MM.1S (cell line): ENCODE results near the gene FGGY.
A peak's percentile ranks its signal among the peaks of the same experiment; 100 is the strongest.

Experiments
- DNase-seq: peaks from one replicate; pipeline ENCODE4 v3.0.0-alpha.2; 2015
- H2AFZ ChIP-seq: fragments of 300-600 bp; sonication (generic); 2 replicates; pipeline ENCODE4 v1.6.0; 2016; ENCODE audit warnings: antibody characterized with exemption, low read length
- H3F3A ChIP-seq: fragments of 300-600 bp; sonication (generic); 2 replicates; pipeline ENCODE4 v1.6.1; 2016; ENCODE audit warnings: mild to moderate bottlenecking, antibody characterized with exemption, low read length, moderate library complexity, mixed read lengths; ENCODE audit not compliant: insufficient read depth
- H3K27ac ChIP-seq: fragments of 300-600 bp; sonication (generic); 2 replicates; pipeline ENCODE4 v1.5.1; 2016; ENCODE audit warnings: mild to moderate bottlenecking, low read length
- H3K27me3 ChIP-seq: fragments of 300-600 bp; sonication (generic); replicated peaks from 2 replicates; pipeline ENCODE4 v1.6.0; 2016; ENCODE audit warnings: low read length; ENCODE audit not compliant: insufficient read depth
- H3K36me3 ChIP-seq: fragments of 300-600 bp; sonication (generic); replicated peaks from 2 replicates; pipeline ENCODE4 v1.6.1; 2016; ENCODE audit warnings: mild to moderate bottlenecking, low read length, mixed read lengths; ENCODE audit not compliant: insufficient read depth
- H3K4me1 ChIP-seq: fragments of 300-600 bp; sonication (generic); 2 replicates; pipeline ENCODE4 v1.6.1; 2016; ENCODE audit warnings: low read length, mixed read lengths
- H3K4me2 ChIP-seq: fragments of 300-600 bp; sonication (generic); 2 replicates; pipeline ENCODE4 v1.6.0; 2016; ENCODE audit warnings: low read depth, low read length
- H3K4me3 ChIP-seq: fragments of 300-600 bp; sonication (generic); 2 replicates; pipeline ENCODE4 v1.5.1; 2016; ENCODE audit warnings: low read length, mixed read lengths
- H3K79me2 ChIP-seq: fragments of 300-600 bp; sonication (generic); 2 replicates; pipeline ENCODE4 v1.6.1; 2016; ENCODE audit warnings: mixed run types, low read length, mixed read lengths
- H3K9ac ChIP-seq: fragments of 300-600 bp; sonication (generic); 2 replicates; pipeline ENCODE4 v1.6.1; 2016; ENCODE audit warnings: low read length, mixed read lengths
- H3K9me2 ChIP-seq: fragments of 300-600 bp; sonication (generic); replicated peaks from 2 replicates; pipeline ENCODE4 v1.6.1; 2016; ENCODE audit warnings: mild to moderate bottlenecking, low read length, mixed read lengths; ENCODE audit not compliant: insufficient read depth
- H3K9me3 ChIP-seq: fragments of 300-600 bp; sonication (generic); replicated peaks from 2 replicates; pipeline ENCODE4 v1.6.1; 2016; ENCODE audit warnings: mild to moderate bottlenecking, low read length, mixed read lengths; ENCODE audit not compliant: insufficient read depth
- H4K20me1 ChIP-seq: fragments of 300-600 bp; sonication (generic); 2 replicates; pipeline ENCODE4 v1.6.1; 2016; ENCODE audit warnings: mild to moderate bottlenecking, low read length, moderate library complexity, mixed read lengths; ENCODE audit not compliant: insufficient read depth
- EZH2 ChIP-seq: fragments of 300-600 bp; sonication (generic); optimal IDR thresholded peaks from 2 replicates; pipeline ENCODE3; 2017; ENCODE audit warnings: low read depth, mild to moderate bottlenecking, antibody characterized with exemption, low read length, mixed read lengths
- EZH2phosphoT487 ChIP-seq: fragments of 300-600 bp; sonication (generic); IDR thresholded peaks from 2 replicates; pipeline ENCODE4 v1.6.1; 2018; ENCODE audit warnings: antibody characterized with exemption, low read length
- TF ChIP-seq, protein P1 (sequence below): fragments of 300-600 bp; sonication (generic); IDR thresholded peaks from 2 replicates; pipeline ENCODE4 v1.5.1; 2016; ENCODE audit warnings: antibody characterized with exemption, low read length, mixed read lengths

Gene FGGY

DNA sequence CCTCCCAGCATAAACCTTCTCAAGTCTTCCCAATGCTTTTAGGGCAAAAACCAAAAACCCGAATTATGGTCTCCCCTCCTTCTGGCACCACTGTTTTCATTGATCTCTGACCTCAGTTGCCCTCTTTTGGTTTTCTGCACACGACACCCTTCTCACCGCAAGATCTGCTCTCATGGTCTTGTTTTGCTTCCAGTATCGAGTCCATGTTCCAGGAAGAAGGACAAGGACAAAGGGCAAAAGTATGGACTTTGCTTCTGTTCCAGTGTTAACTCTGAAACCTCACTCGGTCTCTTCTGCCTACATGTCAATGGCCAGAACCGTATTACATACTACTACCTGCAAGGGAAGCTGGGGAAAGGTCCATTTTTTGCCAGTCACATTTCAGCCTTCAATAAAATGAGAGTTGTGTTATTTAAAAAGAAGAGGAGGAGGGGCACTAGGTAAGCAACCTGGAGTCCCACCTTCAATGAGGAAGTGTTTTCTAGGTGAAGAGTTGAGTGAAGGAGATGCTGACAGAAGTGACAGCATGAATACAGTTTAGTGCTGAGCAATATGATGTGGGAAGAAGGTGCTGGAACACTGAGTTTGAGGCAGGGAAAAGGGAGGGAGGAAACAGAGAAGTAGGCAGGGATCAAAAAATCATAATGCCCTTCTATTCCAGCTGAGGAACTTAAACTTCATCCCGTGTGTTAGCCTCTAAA lies 183.4 kb downstream of the FGGY start:
- no peak overlapping the region for H3K27ac ChIP-seq
- peaks cover 7% of the 10 kb centered on the region; the same call in 1 of the 2 replicates for H3F3A ChIP-seq
- H3K9me3 ChIP-seq, result no peaks in the 10 kb centered on the region
- no peak for TF ChIP-seq EZH2
- TF ChIP-seq, protein P1, sequence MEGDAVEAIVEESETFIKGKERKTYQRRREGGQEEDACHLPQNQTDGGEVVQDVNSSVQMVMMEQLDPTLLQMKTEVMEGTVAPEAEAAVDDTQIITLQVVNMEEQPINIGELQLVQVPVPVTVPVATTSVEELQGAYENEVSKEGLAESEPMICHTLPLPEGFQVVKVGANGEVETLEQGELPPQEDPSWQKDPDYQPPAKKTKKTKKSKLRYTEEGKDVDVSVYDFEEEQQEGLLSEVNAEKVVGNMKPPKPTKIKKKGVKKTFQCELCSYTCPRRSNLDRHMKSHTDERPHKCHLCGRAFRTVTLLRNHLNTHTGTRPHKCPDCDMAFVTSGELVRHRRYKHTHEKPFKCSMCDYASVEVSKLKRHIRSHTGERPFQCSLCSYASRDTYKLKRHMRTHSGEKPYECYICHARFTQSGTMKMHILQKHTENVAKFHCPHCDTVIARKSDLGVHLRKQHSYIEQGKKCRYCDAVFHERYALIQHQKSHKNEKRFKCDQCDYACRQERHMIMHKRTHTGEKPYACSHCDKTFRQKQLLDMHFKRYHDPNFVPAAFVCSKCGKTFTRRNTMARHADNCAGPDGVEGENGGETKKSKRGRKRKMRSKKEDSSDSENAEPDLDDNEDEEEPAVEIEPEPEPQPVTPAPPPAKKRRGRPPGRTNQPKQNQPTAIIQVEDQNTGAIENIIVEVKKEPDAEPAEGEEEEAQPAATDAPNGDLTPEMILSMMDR, result no peak
- no peak for TF ChIP-seq EZH2phosphoT487
- H3K9me2 ChIP-seq, result no peaks in the 10 kb centered on the region
- no peak overlapping the region for H3K4me2 ChIP-seq
- no peaks in the 10 kb centered on the region for H3K27me3 ChIP-seq
- H3K4me1 ChIP-seq, result peaks cover 19% of the 10 kb centered on the region
- no peak overlapping the region for H3K9ac ChIP-seq
- no peaks in the 10 kb centered on the region for H3K36me3 ChIP-seq
- DNase-seq, result no peak
- H3K79me2 ChIP-seq, result no peaks in the 10 kb centered on the region
- H3K4me3 ChIP-seq, result no peak overlapping the region
- H2AFZ ChIP-seq, result no peak overlapping the region
- no peaks in the 10 kb centered on the region for H4K20me1 ChIP-seq

DNA sequence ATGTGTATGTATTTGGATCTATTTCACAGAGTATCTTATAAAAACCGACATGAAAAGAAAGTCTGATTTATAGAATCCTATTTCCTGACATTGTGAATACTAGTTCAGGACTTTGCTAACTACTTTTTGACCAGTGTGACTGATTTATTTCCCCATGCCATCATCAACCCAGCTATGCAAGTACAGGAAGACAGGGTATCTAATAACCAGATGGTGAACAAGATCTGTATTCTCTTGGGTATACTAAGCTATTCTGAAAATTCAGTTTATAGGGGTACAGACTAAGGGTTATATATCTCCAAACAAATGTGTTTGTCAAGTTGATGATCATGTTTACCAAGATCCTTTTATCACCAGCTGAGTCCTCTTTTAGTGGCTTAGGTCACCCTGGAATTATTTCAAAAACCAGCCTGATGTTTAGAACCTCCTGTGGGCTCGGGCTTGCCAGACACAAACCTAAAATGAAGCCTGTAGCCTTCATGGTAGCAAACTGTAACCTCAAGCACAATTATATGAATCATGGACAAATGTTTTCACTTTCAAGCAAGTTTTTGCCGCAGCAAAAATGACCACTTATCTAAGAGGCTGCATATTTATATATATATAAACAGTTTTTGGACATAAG lies 185.1 kb downstream of the FGGY start:
- H3K9ac ChIP-seq, result no peak overlapping the region
- TF ChIP-seq EZH2phosphoT487 (no peak), EZH2 (no peak)
- TF ChIP-seq, protein P1, result no peak
- no peak for DNase-seq

DNA sequence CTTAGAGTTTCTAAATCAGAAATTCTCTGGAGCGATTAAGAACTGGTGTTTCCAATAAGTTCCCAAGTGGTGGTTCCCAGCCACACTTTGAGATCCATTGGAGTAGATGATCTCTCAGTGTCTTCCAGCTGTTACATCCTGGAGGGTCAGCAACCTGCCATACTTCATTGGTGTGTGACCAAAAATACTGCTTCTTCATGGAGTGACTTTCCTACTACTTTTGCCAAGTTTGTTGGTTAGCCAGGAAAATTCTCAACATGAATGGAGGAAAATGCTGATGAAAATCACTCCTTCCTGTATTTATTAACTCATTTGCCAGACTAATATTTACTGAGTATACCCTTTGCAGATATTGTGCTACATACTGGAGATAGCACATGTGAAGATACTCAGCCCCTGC lies 186.1 kb downstream of the FGGY start:
- Histone ChIP-seq H3K9ac (no peak overlapping the region), H3K27ac (peak overlapping the region; percentile 34; the same call in 1 of the 2 replicates), H3F3A (peaks cover 7% of the 10 kb centered on the region), H3K4me2 (peak overlapping the region; percentile 58), H2AFZ (0 out of 2 replicates have a peak overlapping the region, but pooled peaks have one; percentile 25), H3K27me3 (no peaks in the 10 kb centered on the region), H4K20me1 (no peaks in the 10 kb centered on the region), H3K4me1 (peaks cover 36% of the 10 kb centered on the region), H3K36me3 (no peaks in the 10 kb centered on the region), H3K9me3 (no peaks in the 10 kb centered on the region), H3K9me2 (no peaks in the 10 kb centered on the region), H3K4me3 (no peak overlapping the region), H3K79me2 (no peaks in the 10 kb centered on the region)
- no peak for DNase-seq
- TF ChIP-seq, protein P1, result no peak
- TF ChIP-seq EZH2phosphoT487 (no peak), EZH2 (no peak)

More for the DNA sequence above, 185.1 kb downstream of the FGGY start:
- Histone ChIP-seq H3K4me2 (no peak overlapping the region), H3K4me3 (no peak overlapping the region), H3K27me3 (no peaks in the 10 kb centered on the region), H3K36me3 (no peaks in the 10 kb centered on the region), H3K9me2 (no peaks in the 10 kb centered on the region), H2AFZ (no peak overlapping the region), H3F3A (peaks cover 7% of the 10 kb centered on the region; the same call in 1 of the 2 replicates), H3K9me3 (no peaks in the 10 kb centered on the region), H3K79me2 (no peaks in the 10 kb centered on the region), H3K27ac (no peak overlapping the region), H4K20me1 (no peaks in the 10 kb centered on the region), H3K4me1 (peaks cover 27% of the 10 kb centered on the region)
